GM20000 (cell line): Measurements from ENCODE around the gene PACS1.

Source experiments
- DNase-seq: peaks from one replicate; pipeline ENCODE4 v3.0.0; 2012; ENCODE audit warnings: low spot score
- CTCF ChIP-seq: IDR thresholded peaks from 2 replicates; pipeline ENCODE4 v1.5.1; 2012; ENCODE audit warnings: mild to moderate bottlenecking, control low read depth; ENCODE audit errors: extremely low read depth, missing control alignments

Gene PACS1

GRCh38 chr11:66239998-66240780 is 170.1 kb downstream of the PACS1 start:
- no peak for TF ChIP-seq CTCF
- no peak for DNase-seq

- no peak for TF ChIP-seq CTCF
- no peak for DNase-seq
Measured at GRCh38 chr11:66240781-66241136, 170.7 kb downstream of the PACS1 start.

- no peak for DNase-seq
- no peak for TF ChIP-seq CTCF
Measured at GRCh38 chr11:66242095-66242765, 172.2 kb downstream of the PACS1 start.

GRCh38 chr11:66243782-66244535 is 173.9 kb downstream of the PACS1 start:
- DNase-seq: no peak
- no peak for TF ChIP-seq CTCF

- no peak for DNase-seq
- no peak for TF ChIP-seq CTCF
Measured at GRCh38 chr11:66247295-66247694, 177.2 kb downstream of the PACS1 start.

GRCh38 chr11:66247801-66248200 is 177.7 kb downstream of the PACS1 start:
- no peak for TF ChIP-seq CTCF
- no peak for DNase-seq

- no peak for DNase-seq
- no peak for TF ChIP-seq CTCF
Measured at GRCh38 chr11:66248903-66249302, 178.8 kb downstream of the PACS1 start.
